GM19025 (cell line): Measurements from ENCODE around the gene MRPL53.

Experiments used
- ATAC-seq: cut with Tn5 transposase; IDR thresholded peaks from one replicate; pipeline ENCODE4 v1.9.1; 2021; ENCODE audit warnings: mild to moderate bottlenecking, low read depth, moderate library complexity; ENCODE audit not compliant: unreplicated experiment

Gene MRPL53

DNA sequence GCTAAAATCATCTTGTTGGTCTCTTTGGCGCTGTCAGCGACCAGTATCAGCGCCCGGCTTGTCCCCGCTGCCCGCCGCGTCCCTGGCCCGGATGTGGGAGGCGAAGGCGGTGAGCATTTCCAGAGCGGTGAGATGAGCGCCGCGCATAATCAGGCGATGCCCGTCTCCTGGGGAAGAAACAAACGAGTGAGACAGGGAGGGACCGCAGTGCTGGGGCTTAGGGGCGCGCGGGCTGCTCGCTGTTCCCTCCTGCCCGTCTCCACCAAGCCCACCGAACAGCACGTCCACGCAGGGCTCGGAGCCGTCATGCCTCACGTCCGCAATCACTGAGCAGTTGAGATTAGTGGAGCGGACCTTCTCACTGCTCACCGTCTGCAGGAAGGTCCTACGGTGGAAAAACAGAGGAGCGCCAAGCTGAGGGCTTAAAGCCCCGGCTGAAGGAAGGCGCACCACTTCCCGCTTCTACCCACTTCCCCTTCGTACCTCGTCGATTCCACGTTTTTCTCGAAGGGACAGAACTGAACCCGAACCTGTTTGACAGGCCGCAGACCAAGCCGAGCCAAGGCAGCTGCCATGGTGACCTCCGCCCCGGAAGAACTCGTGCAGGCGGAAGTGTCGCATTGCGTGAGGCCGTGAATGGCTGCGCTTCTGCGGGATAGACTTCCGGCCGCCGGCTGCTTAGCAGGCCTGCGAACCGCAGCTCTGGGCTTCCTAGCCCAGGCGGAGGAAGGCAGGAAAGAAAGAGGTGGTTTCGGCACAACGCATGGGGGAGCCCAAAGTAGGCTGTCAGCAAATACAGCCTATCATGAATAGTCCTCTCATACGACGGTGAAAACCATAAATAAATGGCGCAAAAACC is at the start of gene MRPL53:
TSS of gene MRPL53 (minus strand) at position 595 of the 859 bp plus-strand sequence. CDS start at position 575, 20 bp downstream.
- peak; percentile 79 for ATAC-seq

- ATAC-seq, result no peak
Observed at GRCh38 chr2:74516650-74517049, 44.2 kb upstream of the MRPL53 start.

GRCh38 chr2:74515981-74516633 is 43.6 kb upstream of the MRPL53 start:
- ATAC-seq, result peak; percentile 75

DNA sequence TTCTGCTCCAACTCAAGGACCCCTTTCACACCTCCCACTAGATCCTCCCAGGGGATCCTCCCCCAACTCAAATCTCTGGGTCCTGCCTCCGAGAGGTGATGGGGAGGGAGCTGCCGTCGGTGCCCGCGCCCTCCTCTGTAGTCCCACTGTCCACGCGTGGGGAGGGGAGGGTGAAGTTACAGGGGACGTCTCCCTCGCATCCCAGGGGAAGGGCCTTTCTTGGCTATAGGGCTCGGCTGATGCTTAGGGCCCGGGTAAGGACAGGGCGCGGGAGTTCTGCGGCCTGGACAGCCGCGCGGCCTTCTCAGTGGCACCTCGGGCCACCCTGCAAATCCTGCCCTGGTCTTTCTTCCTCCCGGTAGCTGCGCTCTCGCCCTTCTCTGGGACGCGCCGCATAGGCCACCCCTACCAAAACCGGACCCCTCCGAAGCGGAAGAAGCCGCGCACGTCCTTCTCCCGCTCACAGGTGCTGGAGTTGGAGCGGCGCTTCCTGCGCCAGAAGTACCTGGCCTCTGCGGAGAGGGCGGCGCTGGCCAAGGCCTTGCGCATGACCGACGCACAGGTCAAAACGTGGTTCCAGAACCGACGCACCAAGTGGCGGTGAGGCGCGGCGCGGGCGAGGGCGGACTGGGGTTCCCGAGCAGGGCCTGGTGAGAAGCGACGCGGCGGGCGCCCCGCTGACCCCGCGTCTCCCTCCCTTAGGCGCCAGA is 42.9 kb upstream of the MRPL53 start:
- ATAC-seq, result peak; percentile 13

- ATAC-seq, result no peak
Observed at GRCh38 chr2:74514368-74515270, 42.1 kb upstream of the MRPL53 start, which contains the start of gene TLX2. Gene TLX2, plus strand, starts transcription at chr2:74514450. Its CDS starts 357 bp downstream, at chr2:74514807.

DNA sequence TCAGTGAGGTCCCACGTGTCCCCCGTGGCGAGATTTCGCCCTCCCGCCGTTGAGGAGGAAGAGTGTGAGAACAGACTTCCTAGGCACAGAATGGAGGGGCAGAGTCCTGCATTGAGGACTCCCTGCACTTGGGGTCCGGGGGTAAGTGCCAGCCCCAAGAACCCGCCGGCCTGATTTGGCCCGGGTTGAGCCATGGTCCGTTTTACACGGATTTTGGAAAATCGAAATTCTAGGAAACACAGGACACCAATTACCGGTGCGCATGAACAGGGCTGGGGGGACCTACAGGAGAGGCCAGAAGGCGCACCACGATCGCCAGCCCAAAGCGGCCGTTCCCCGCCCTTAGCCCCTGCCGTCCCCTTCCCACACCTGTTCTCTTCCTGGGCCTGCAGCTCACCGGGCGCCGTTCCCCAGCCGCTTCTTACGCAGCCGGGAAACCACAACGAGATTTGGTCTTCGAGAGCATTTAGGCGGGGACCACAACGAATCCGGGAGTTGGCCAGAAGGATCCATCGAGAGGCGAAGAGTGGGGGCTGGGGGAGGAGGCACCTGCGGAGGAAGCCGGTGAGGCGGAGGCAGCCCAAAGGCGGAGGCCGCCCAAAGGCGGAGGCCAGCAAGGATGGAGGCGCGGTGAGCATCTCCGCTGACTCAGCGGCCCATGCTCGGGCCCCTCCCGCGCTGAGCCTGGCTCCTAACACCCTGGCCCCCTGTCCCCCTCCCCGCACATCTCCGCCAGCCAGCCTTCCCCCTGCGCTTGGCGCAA is 41.3 kb upstream of the MRPL53 start:
- no peak for ATAC-seq

GRCh38 chr2:74512744-74513604 is 40.5 kb upstream of the MRPL53 start:
- ATAC-seq, result no peak

- ATAC-seq, result no peak
Observed at GRCh38 chr2:74511104-74511989, 38.9 kb upstream of the MRPL53 start.

GRCh38 chr2:74510272-74510671 is 37.8 kb upstream of the MRPL53 start:
- ATAC-seq, result no peak

- ATAC-seq, result no peak
Observed at GRCh38 chr2:74507926-74508520, 35.5 kb upstream of the MRPL53 start.

GRCh38 chr2:74507145-74507925 is 34.9 kb upstream of the MRPL53 start, which contains the start of gene PCGF1:
Gene PCGF1, minus strand, starts transcription at chr2:74507695. Its CDS starts 27 bp downstream, at chr2:74507668.
- peak; percentile 79 for ATAC-seq

DNA sequence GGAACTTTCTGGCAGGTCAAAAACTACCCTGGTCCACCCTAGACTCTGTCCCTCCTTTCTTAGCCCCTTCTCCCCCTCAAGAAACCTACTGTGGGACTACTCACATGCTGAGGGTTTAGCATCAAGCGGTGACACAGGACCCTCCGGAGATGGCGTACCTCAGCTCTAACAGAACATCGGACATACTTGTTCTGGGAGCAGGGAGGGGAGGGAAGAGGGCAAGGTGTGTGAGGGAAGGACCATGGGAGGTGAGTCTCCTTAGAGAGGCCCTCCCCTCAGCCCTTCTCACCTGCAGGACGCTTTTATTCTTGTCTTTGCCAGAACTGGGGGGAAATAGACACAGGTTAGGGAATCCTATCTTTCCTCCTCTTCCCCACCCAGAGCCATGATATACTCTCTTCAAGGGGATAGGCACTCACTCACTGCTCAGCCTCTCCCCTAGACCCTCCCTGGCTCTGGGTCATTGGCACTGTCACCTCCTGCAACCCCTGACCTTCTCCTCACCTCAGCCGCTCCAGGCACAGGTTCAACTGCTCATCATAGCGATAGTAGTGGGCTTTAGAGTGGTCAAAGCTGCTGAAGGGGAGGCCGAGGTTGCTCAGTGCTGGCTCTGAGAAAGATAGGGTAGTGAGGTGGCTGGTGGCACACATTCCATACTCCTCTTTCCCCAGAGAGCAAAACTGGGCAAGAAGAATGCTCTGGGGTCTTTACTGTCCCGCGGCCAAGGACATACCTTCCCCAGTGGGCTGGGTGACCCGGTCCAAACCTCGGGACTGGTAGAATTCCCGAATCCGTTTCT is 33.2 kb upstream of the MRPL53 start:
- ATAC-seq, result no peak

DNA sequence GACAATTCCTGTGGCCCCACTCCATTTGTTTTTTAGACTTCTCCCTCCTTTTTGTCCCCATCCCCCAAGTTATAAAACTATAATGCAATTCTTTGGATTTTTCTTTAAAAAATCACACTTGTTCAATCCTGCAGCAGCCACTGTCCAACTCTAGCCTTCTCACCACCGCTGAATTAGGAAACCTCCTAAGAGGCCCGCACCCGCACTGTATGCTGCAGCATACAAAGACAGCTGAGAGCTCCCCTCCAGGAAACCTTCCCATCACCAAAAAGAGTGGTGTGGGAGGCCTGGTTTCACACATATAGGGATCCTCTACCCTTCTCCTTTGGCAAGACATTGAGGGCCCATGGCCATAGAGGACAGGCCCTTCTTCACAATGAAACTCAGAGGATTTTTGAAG is 32.1 kb upstream of the MRPL53 start:
- no peak for ATAC-seq

- no peak for ATAC-seq
Observed at GRCh38 chr2:74503506-74504475, 31.3 kb upstream of the MRPL53 start.
